ENCODE data around the gene ELK3. TPM values are rescaled to one million over a fixed set of nuclear protein-coding genes. Genes with fewer than 3 reads are reported as not detected.

Gene ELK3
- total RNA-seq, 1 donor from 2014 or later, result 50.2 TPM

GRCh38 chr12:96211988-96212387 lies 17.8 kb downstream of the ELK3 start:
- DNase-seq (ENCODE audit: low read depth in 2 of 2), result peak; percentile 77 to 88

- DNase-seq (ENCODE audit: low read depth in 2 of 2), result peak in 1 of 2 donors; percentile 31
Measured at GRCh38 chr12:96212456-96213375, 18.5 kb downstream of the ELK3 start.

GRCh38 chr12:96213869-96214268 lies 19.7 kb downstream of the ELK3 start:
- no peak for DNase-seq (ENCODE audit: low read depth in 2 of 2)

- no peak for DNase-seq (ENCODE audit: low read depth in 2 of 2)
Measured at GRCh38 chr12:96215919-96216273, 21.7 kb downstream of the ELK3 start.

GRCh38 chr12:96218989-96219678 lies 25.0 kb downstream of the ELK3 start:
- DNase-seq (ENCODE audit: low read depth in 2 of 2), result peak in 1 of 2 donors; percentile 55

- peak; percentile 63 to 97 for DNase-seq (ENCODE audit: low read depth in 2 of 2)
Measured at GRCh38 chr12:96219700-96220206, 25.6 kb downstream of the ELK3 start.

GRCh38 chr12:96220902-96221301 lies 26.7 kb downstream of the ELK3 start:
- DNase-seq (ENCODE audit: low read depth in 2 of 2), result peak in 1 of 2 donors; percentile 21

- DNase-seq (ENCODE audit: low read depth in 2 of 2), result no peak
Measured at GRCh38 chr12:96221391-96221790, 27.2 kb downstream of the ELK3 start.

GRCh38 chr12:96223411-96224218 lies 29.4 kb downstream of the ELK3 start:
- DNase-seq (ENCODE audit: low read depth in 2 of 2), result peak in 1 of 2 donors; percentile 79

- DNase-seq (ENCODE audit: low read depth in 2 of 2), result no peak
Measured at GRCh38 chr12:96224219-96224615, 30.0 kb downstream of the ELK3 start.

GRCh38 chr12:96225044-96225855 lies 31.1 kb downstream of the ELK3 start:
- DNase-seq (ENCODE audit: low read depth in 2 of 2), result peak in 1 of 2 donors; percentile 94

- no peak for DNase-seq (ENCODE audit: low read depth in 2 of 2)
Measured at GRCh38 chr12:96225994-96226399, 31.8 kb downstream of the ELK3 start.

GRCh38 chr12:96226401-96226800 lies 32.2 kb downstream of the ELK3 start:
- no peak for DNase-seq (ENCODE audit: low read depth in 2 of 2)

- peak in 1 of 2 donors; percentile 57 for DNase-seq (ENCODE audit: low read depth in 2 of 2)
Measured at GRCh38 chr12:96226801-96227348, 32.7 kb downstream of the ELK3 start.

- no peak for DNase-seq (ENCODE audit: low read depth in 2 of 2)
Measured at GRCh38 chr12:96227365-96228106, 33.4 kb downstream of the ELK3 start.

GRCh38 chr12:96228566-96229248 lies 34.5 kb downstream of the ELK3 start:
- DNase-seq (ENCODE audit: low read depth in 2 of 2), result no peak

GRCh38 chr12:96230646-96231045 lies 36.5 kb downstream of the ELK3 start:
- no peak for DNase-seq (ENCODE audit: low read depth in 2 of 2)

GRCh38 chr12:96233168-96233567 lies 39.0 kb downstream of the ELK3 start:
- DNase-seq (ENCODE audit: low read depth in 2 of 2), result no peak

- DNase-seq (ENCODE audit: low read depth in 2 of 2), result peak; percentile 88 to 93
Measured at GRCh38 chr12:96233939-96234461, 39.8 kb downstream of the ELK3 start.

Measured in dermis microvascular lymphatic vessel endothelial cell (primary cell).